Spinal cord (tissue), 10 donors: ENCODE results near the gene NAA10. TPM values are rescaled to one million over a fixed set of nuclear protein-coding genes. Genes with fewer than 3 reads are reported as not detected.
A peak's percentile ranks its signal among the peaks of the same experiment; 100 is the strongest.

Experiments used
- DNase-seq, 6 donors: peaks; one replicate each; pipeline versions ENCODE4 v3.0.0 to v3.0.0-alpha.2; 2013 to 2015; ENCODE audit warnings: low spot score in 6 of 6, low read depth in 4 of 6
- H3K27ac ChIP-seq: one replicate; pipeline ENCODE4 v1.5.1; 2013; ENCODE audit warnings: low read depth, low read length, control low read depth
- H3K27me3 ChIP-seq: one replicate; pipeline ENCODE4 v1.6.1; 2013; ENCODE audit warnings: low read length; ENCODE audit not compliant: control insufficient read depth, insufficient read depth
- H3K36me3 ChIP-seq: one replicate; pipeline ENCODE4 v1.6.1; 2013; ENCODE audit warnings: low read length; ENCODE audit not compliant: control insufficient read depth, insufficient read depth
- H3K4me1 ChIP-seq: one replicate; pipeline ENCODE4 v1.6.1; 2013; ENCODE audit warnings: low read length; ENCODE audit not compliant: control insufficient read depth, insufficient read depth
- H3K4me3 ChIP-seq: one replicate; pipeline ENCODE4 v1.5.1; 2013; ENCODE audit warnings: low read depth, low read length, control low read depth
- H3K9me3 ChIP-seq: one replicate; pipeline ENCODE4 v1.6.1; 2013; ENCODE audit warnings: low read length; ENCODE audit not compliant: control insufficient read depth, insufficient read depth
- WGBS: methylation state at CpG from one replicate; pipeline ENCODE4 v1.1.5; 2013; ENCODE audit warnings: missing lambda C conversion rate; ENCODE audit not compliant: insufficient coverage; 5-methylcytosine and 5-hydroxymethylcytosine counted together
- polyA plus RNA-seq, 2 donors: library from polyadenylated mRNA; unstranded; fragments of 120-200 nt; gene quantifications; one replicate each; pipeline ENCODE4 v1.2.1, GENCODE V29; 2013; ENCODE audit not compliant: insufficient read length in 2 of 2
- total RNA-seq, 2 donors: library from RNA; depleted of rRNA in 1 of 2; stranded (reverse); fragments of 120-200 nt in 1 of 2; fragments of >200 nt in 1 of 2; gene quantifications; one replicate each; pipeline versions ENCODE4 v1.2.3 to v1.2.4, GENCODE V29; 2013 to 2014
- donor health status: healthy.

The NAA10 gene
- total and polyA plus RNA-seq, 4 donors = 26.9 to 115 (median 82.8) TPM

GRCh38 chrX:153925387-153925738 lies 9.5 kb downstream of the NAA10 start:
- DNase-seq = no peak
- 70% methylated on average over 4 of the region's 4 CpGs for WGBS
- H3K27me3 ChIP-seq = peaks cover 10% of the 10 kb centered on the region
- H3K4me3 ChIP-seq = no peak overlapping the region
- peaks cover 74% of the 10 kb centered on the region for H3K4me1 ChIP-seq
- no peaks in the 10 kb centered on the region for H3K9me3 ChIP-seq
- no peak overlapping the region for H3K27ac ChIP-seq
- peaks cover 12% of the 10 kb centered on the region for H3K36me3 ChIP-seq

- Histone ChIP-seq H3K27me3 (peaks cover 10% of the 10 kb centered on the region), H3K4me1 (peaks cover 67% of the 10 kb centered on the region), H3K27ac (no peak overlapping the region), H3K36me3 (peaks cover 2% of the 10 kb centered on the region), H3K4me3 (no peak overlapping the region), H3K9me3 (no peaks in the 10 kb centered on the region)
- 56% methylated on average over 13 of the region's 14 CpGs for WGBS
- peak in 2 of 6 donors; percentile 32 to 46 for DNase-seq
Observed at GRCh38 chrX:153924149-153924861, 10.5 kb downstream of the NAA10 start.

GRCh38 chrX:153922932-153923857 lies 11.6 kb downstream of the NAA10 start:
- WGBS = 50% methylated on average over 23 of the region's 25 CpGs
- H3K9me3 ChIP-seq = no peaks in the 10 kb centered on the region
- peaks cover 10% of the 10 kb centered on the region for H3K27me3 ChIP-seq
- DNase-seq = peak in 2 of 6 donors; percentile 65 to 71
- H3K4me1 ChIP-seq = peaks cover 59% of the 10 kb centered on the region
- H3K36me3 ChIP-seq = peaks cover 5% of the 10 kb centered on the region
- H3K4me3 ChIP-seq = no peak overlapping the region
- no peak overlapping the region for H3K27ac ChIP-seq

GRCh38 chrX:153921511-153922446 lies 13.1 kb downstream of the NAA10 start:
- 62% methylated on average over 37 of the region's 40 CpGs for WGBS
- DNase-seq = peak in 1 of 6 donors; percentile 46
- peaks cover 48% of the 10 kb centered on the region for H3K4me1 ChIP-seq
- no peak overlapping the region for H3K27ac ChIP-seq
- H3K9me3 ChIP-seq = no peaks in the 10 kb centered on the region
- peaks cover 2% of the 10 kb centered on the region for H3K36me3 ChIP-seq
- H3K27me3 ChIP-seq = peaks cover 10% of the 10 kb centered on the region
- H3K4me3 ChIP-seq = no peak overlapping the region

GRCh38 chrX:153921070-153921469 lies 13.8 kb downstream of the NAA10 start:
- peaks cover 42% of the 10 kb centered on the region for H3K4me1 ChIP-seq
- WGBS = 76% methylated on average over 16 of the region's 16 CpGs
- peaks cover 2% of the 10 kb centered on the region for H3K36me3 ChIP-seq
- no peaks in the 10 kb centered on the region for H3K9me3 ChIP-seq
- peaks cover 10% of the 10 kb centered on the region for H3K27me3 ChIP-seq
- DNase-seq = no peak
- H3K4me3 ChIP-seq = no peak overlapping the region
- no peak overlapping the region for H3K27ac ChIP-seq

- 93% methylated on average over 12 of the region's 14 CpGs for WGBS
- DNase-seq = no peak
- peaks cover 8% of the 10 kb centered on the region for H3K27me3 ChIP-seq
Observed at GRCh38 chrX:153920546-153920945, 14.3 kb downstream of the NAA10 start.

GRCh38 chrX:153919281-153919680 lies 15.6 kb downstream of the NAA10 start:
- Histone ChIP-seq H3K9me3 (no peaks in the 10 kb centered on the region), H3K4me1 (peaks cover 26% of the 10 kb centered on the region), H3K27me3 (peaks cover 8% of the 10 kb centered on the region), H3K36me3 (peaks cover 2% of the 10 kb centered on the region), H3K4me3 (no peak overlapping the region), H3K27ac (no peak overlapping the region)
- WGBS = 91% methylated on average over 13 of the region's 13 CpGs
- DNase-seq = no peak

More at GRCh38 chrX:153920546-153920945, 14.3 kb downstream of the NAA10 start:
- H3K4me3 ChIP-seq = no peak overlapping the region
- peaks cover 37% of the 10 kb centered on the region for H3K4me1 ChIP-seq
- no peaks in the 10 kb centered on the region for H3K9me3 ChIP-seq
- no peak overlapping the region for H3K27ac ChIP-seq
- peaks cover 2% of the 10 kb centered on the region for H3K36me3 ChIP-seq

- 76% methylated on average over 6 of the region's 6 CpGs for WGBS
- Histone ChIP-seq H3K27ac (no peak overlapping the region), H3K27me3 (peaks cover 3% of the 10 kb centered on the region), H3K36me3 (peaks cover 8% of the 10 kb centered on the region), H3K4me3 (no peak overlapping the region), H3K9me3 (no peaks in the 10 kb centered on the region), H3K4me1 (peaks cover 14% of the 10 kb centered on the region)
- peak in 1 of 6 donors; percentile 35 for DNase-seq
Observed at GRCh38 chrX:153917869-153918268, 17.0 kb downstream of the NAA10 start.

GRCh38 chrX:153913701-153914100 lies 21.1 kb downstream of the NAA10 start:
- peaks cover 5% of the 10 kb centered on the region for H3K27me3 ChIP-seq
- 89% methylated on average over 17 of the region's 17 CpGs for WGBS
- no peaks in the 10 kb centered on the region for H3K9me3 ChIP-seq
- H3K4me1 ChIP-seq = peaks cover 4% of the 10 kb centered on the region
- no peak for DNase-seq
- no peak overlapping the region for H3K27ac ChIP-seq
- peaks cover 17% of the 10 kb centered on the region for H3K36me3 ChIP-seq
- H3K4me3 ChIP-seq = no peak overlapping the region
